SU-DHL-6 (cell line): ENCODE measurements around the gene MCHR2.

Source experiments
- CTCF ChIP-seq: fragments of 200-600 bp; sonication (generic); IDR thresholded peaks from one replicate; pipeline ENCODE4 v1.5.1; 2017; ENCODE audit warnings: antibody characterized with exemption, mild to moderate bottlenecking, low read length, moderate library complexity; ENCODE audit not compliant: insufficient read depth, poor library complexity, severe bottlenecking
- EZH2phosphoT487 ChIP-seq: fragments of 200-600 bp; sonication (generic), shearing (Covaris generic); conservative IDR thresholded peaks from 2 replicates; pipeline ENCODE4 v1.6.1; 2018; ENCODE audit warnings: mild to moderate bottlenecking, antibody characterized with exemption, low read length, moderate library complexity, mixed read lengths

DNA sequence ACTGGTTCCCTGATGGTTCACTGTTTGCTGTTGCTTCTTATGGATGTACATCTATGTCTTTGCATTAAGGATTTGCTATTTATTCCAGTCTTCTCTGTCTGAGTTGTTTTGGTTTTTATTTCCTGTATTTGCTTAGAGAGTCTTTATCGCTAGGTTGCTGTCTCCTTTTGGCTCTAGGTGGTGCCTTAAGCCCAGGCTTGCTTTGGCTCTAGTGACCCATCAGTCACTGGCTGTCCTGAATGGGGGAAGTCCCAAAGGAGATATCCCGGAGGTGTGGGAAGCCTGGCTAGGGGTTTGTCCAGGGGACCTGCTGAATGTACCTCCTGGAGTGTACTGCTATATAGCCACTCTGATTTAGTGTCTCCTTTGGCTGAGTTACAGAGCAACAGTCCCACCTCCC is 53.4 kb downstream of the MCHR2 start:
- TF ChIP-seq CTCF (no peak), EZH2phosphoT487 (no peak)
